ENCODE results near the gene TADA3.
"Not testable (repeated sequence)": the region's sequence is repeated elsewhere in the genome, so short reads cannot be mapped to it uniquely, and the experiment has no call there.

TADA3 gene

DNA sequence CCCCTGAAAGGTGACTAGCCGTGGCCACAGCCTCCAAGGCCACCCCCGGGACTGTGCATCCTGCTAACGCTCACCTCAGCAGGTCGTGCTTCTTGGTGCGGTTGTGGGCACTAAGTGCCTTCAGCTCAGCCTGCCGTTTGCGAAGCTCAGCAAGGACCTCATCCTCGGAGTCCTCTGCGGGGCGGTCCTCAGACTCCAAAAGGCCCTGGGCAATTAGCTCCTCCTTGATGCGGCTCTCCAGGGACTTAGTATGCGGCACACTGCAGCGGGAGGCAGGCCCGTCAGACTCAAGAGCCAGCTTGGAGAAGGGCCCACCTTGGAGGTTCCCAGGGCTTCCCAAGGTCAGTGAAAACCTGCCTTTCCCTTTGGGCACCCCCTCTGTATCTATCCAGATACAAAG is 8.3 kb downstream of the TADA3 start:
- DNase-seq = no peak

DNA sequence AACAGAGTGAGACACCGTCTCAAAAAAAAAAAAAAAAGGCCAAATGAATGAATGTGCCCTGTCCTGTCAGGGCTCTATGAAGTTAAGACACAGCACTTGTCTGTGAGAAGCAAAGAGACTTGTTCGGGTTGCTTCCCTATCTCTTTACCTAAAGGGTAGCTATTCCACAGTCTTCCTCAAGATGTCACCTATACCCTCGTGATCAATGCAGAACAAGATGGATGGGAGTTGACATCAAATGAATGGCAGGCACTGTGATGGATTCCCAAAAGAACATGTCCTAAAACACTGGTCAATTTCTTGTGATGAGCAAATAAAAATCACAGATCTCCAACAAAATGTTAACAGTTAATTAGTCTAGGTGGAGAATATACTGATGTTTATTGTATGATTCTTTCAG is 9.5 kb downstream of the TADA3 start:
- DNase-seq = no peak

DNA sequence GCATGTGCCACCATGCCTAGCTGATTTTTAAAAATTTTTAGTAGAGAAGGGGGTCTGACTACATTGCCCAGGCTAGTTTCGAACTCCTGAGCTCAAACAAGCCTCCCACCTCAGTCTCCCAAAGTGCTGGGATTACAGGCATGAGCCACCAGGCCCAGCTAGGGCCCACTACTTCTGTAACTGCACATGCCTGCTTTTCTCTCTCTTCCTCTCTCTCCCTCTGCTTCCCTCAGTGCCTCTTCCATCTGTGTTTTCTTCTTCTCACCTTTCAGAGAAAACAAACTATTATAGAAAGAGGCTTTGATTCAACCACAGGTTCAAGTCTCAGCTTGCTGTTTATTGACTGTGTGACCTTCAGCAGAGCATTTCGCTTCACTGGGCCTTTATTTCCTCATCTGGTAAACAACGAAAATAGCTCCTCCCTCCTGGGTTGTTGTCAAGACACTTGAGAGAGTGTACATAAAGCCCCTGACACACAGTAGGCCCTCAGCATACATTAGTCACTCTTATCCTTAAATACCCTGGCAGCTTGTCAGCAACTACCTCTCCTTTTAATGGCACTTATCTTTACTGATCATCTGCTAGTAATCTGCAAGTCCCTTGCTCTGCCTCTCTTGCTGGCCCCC is 10.2 kb downstream of the TADA3 start:
- DNase-seq = no peak

DNA sequence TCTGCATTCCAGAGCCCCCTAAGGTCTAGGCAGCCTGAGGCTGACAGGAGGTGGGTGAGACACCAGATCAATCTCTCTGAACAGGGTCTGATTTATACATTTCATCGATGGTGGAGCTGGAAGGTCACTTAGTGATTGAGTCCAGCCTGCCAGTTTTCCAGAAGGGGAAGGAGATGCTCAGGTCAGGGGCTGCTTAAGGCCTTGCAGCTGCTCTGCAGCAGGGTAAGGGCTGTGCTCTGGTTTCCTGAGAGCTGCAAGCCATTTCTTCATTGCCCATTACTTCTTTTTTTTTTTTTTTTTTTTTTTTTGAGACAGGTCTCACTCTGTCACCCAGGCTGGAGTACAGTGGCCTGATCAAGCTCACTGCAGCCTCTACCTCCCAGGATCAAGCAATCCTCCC is 10.7 kb downstream of the TADA3 start:
- no peak for DNase-seq

DNA sequence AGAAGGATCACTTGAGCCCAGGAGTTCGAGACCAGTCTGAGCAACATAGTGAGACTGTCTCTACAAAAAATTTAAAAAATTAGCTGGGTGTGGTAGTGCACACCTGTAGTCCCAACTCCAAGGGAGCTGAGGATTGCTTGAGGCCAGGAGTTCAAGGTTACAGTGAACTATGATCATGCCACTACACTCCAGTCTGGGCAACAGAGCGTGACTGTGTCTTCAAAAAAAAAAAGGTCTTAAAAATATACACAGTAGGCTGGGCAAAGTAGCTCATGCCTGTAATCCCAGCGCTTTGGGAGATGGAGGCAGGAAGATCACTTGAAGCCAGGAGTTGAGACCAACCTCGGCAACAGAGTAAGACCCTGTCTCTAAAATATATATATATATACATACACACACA is 11.4 kb downstream of the TADA3 start:
- no peak for DNase-seq

DNA sequence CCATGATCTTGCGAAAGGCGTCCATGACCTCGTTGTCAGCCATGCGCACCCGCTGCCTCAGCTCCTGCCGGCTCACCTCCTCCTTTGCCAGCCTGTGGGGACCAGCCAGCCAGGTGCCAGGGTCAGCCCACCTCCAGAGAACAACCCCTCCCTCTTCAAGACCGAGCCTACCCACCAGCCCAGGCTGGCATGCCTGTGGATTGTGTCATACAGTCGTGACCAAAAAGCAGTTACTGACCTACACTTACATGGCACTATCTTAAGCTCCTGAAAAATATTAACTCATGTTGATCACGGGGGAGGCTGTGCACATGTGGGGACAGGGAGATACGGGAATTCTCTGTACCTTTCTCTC is 11.8 kb downstream of the TADA3 start:
- DNase-seq = no peak

DNA sequence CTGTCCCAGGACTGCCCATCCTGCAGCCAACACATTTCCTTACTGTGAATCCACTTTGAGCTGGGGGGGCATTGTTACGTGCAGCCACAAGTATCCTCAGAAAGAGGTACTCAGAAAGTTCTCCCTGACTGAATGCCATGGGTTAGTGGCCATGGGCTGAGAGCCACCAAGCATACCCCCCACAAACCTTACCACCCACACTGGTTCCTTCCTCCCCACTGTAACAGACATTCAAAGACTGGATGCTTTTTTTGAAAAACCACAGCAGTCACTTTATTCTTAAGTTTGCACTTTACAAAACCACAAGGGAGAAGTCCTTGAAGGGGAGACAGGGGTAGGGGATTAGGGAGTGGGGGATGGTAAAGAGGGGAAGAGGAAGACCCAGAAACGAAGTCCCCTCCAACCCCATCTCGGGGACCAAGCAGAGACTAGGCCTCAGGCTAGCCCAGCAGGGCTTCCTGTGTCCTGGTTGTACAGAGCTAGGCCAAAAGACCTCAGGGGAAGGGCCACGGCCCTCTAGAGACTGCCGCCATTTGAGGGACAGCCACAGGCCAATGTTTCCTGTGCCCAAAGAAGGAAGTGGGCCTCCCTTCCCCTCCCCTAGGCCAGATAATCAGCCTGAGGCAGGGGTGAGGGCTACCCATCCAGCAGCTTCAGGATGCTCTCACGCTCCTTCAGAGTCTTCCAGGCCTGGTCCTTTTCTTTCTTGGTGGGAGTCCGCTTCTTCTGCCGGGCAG is 12.4 kb downstream of the TADA3 start:
- no peak for DNase-seq

DNA sequence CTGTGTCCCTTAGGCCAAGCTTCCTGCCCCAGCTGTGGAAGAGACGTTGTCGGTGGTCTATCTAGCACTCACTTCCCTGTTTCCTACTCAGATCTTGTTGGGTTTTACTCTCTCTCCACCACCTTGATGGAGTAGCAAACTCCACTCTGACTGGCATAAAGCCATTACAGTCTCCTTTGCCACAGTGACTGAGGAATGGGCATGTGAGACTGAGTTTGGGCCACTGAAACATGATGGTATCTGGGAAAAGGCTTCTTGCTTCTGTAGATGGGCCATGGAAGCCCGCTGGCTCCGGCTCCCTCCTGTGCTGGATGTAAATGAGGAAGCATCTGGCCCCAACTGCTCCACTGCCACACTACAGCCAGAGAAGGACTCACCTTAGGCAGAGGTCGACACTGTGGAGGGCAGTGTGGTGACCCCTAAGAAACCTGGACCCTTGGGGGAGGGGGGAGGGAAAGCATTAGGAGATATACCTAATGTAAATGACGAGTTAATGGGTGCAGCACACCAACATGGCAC is 13.1 kb downstream of the TADA3 start:
- DNase-seq = no peak

DNA sequence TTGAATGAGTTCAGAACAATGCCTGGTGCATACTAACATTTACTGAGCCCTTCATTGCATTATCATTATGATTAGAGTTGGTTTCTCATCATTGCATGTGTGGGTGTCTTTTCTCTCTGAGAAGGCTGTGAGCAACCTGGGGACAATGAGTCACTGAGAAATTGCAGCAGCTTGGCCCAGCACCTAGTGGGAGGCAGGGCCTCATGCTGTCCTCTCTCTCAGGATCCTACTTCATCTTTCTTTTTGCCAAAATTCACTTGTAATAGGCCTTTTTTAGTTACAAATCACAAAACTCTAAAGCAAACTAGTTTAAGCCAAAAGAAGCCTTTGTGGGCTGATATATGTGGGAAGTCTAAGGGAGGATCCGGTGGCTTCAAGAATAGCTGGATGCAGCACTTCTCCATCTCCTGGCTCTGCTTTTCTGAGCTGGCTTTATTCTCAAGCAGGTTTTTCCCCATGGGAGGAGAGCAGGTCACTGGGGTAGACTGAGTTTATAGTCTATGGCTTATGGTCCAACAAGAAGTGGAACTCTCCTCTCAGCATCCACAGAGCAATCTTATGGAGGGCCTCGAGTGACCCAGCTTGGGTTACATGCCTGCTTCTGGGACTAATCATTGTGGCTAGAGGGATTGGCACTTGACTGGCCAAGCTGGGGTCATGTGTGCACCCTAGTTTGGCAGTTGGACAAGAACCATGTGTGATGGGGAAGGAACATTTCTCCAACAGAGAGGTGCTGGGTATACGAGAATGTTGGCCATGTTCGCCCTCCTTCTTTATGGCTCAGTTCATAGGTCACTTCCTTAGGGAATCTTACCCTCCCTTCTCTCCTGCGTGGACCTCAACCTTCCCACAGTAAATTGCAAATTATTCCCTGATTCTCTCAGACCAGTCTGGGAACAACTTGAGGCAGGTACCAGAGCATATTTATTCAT is 13.9 kb downstream of the TADA3 start:
- DNase-seq = no peak

DNA sequence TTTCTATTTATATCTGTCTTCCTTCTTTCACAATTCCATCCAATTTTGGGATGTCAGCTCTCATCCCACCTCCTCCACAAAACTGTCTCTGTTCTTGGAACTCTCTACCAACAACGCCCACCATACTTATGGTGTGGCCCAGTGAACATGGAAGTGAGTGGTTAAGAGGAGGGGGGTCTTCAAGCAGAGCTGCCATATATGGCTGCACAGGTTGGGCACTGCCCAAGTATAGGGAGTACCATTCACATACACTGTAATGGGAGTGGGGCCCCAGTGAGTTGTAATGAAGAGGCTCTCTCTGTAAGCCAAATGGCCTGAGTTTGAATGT is 14.6 kb downstream of the TADA3 start:
- DNase-seq = no peak

DNA sequence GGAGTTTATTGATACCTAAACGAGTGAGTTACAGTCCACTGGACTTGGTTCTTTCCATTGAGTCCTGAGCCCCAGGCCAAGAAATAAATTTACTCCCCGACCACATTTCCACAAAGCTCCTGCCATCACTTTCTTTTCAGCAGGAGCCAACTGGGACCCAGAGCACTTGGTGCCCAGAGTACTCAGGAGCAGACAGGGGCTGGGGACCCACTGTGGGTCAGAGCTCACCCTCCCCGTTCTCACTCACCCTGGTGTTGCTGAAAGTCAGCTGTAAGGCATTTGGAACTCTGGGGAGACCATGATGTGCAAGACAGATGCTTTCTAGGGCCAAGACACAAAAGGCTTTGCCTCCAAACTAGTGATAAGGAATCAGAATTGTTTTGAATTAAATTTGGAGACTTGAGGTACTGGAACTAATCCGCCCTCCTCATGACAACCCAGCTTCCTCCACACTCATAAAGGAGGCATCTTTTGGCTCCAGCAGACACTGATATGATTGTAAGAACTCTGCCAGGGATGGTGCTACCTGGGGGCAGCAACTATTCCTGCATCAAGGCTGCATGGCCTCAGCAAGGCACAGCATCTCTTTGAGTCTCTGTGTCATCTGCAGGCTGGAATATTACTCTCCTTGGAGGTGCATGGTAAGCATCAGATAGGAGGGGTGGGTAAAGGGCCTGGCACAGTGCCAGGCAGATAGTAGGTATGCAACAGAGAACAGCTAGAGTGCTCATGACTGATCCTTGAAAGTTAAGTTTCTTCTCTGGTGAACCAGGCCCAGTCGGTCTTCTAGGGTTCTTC is 15.2 kb downstream of the TADA3 start:
- no peak for DNase-seq

DNA sequence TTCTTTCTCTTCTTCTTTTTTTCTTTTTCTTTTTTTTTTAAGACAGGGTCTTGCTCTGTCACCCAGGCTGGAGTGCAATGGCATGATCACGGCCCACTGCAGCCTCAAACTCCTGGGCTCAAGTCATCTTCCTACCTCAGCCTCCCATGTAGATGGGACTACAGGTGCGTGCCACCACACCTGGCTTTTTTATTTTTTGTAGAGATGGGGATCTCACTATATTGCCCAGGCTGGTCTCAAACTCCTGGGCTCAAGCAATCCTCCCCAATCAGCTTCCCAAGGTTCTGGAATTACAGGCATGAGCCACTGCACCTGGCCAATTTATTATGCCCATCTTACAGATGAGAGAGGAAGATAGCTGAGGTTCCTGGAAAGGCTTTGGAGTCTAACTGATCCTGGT is 21.3 kb downstream of the TADA3 start:
- not testable (repeated sequence) for DNase-seq

DNA sequence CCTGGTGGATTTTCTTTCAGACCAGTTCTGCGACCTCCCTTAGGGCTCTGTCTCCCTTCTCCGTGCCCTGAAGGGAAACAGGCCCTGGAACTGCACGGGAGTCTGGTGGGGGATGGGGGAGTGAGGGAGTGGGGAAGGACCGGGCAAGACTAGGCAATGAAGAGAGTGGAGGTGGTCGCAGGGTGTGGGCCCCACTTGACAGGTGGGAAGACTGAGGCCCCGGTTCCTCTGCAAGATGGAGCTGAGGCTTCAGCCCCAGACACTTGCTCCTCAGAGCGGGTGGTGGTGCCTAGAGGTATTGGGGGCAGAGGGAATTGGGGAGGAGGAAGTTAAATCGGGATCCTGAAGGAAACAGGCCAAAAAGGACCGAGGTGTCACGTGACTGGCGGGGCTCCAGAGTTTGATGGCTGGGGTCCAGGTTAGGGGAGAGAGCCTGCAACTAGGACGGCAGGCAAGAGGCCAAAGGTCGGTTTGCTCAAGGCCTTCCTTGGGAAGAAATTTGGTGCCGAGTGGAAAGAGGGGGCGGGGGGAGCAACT is 21.9 kb downstream of the TADA3 start:
- no peak for DNase-seq

DNA sequence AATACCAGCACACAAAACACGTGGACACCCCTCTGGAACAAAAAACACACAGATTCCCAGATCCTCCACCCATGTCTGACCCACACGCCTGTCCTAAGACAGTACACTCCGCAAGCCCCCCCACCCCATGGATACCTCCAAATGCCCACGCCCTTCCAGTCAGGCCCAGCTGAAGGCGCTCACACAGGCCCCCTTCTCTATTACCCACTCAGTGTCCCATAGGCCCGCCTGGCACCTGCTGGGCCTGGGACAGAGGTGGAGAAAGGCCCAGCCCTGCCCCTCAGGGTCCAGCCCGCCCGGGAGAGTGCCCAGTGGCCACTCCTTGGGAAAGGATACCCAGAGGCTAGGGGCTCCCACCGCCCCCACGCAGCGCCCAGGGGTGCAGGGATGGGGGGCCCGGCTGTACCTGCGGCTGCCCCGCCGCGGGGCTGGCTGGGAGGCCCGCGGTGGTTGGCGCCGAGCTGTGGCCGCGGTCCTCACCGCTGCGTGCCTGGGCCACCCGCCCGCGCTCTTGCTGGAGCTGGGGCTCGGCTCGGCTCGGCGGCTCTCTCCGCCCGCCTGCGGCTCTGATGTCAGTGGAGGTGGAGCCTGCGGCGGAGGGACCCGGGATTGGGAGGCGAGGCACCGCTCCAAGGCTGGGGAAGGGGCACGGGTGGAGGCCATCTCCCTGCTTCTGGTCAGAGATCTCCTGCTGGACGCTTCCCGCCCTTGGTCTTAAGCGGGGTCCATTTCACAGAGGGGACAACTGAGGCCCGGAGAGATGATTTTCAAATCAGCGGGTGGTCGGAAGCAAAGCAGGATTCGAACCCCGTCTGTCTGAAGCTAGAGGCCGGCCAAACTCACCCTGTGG is 22.6 kb downstream of the TADA3 start, which contains the start of gene CAMK1:
CAMK1 (minus strand) TSS at position 522 of the 850 bp plus-strand sequence. CDS start 2,198 bp downstream, outside the sequence.
- no peak for DNase-seq

DNA sequence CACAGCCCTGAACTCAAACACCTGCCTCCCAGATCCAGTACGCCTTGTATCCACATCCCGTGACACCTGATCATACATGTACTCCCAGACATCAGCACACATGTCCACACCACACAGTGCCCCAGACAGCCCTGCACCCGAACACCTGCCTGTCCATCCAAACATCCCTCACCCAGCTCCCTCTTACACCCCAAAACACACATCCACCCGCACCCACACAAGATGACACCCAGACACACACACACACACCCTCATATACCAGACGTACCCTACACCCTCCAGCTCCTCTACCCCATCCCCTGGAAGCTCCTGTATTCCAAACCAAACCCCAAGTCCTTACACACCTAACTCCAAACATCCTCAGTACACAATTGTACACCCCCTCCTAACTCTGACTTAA is 23.3 kb downstream of the TADA3 start:
- no peak for DNase-seq

DNA sequence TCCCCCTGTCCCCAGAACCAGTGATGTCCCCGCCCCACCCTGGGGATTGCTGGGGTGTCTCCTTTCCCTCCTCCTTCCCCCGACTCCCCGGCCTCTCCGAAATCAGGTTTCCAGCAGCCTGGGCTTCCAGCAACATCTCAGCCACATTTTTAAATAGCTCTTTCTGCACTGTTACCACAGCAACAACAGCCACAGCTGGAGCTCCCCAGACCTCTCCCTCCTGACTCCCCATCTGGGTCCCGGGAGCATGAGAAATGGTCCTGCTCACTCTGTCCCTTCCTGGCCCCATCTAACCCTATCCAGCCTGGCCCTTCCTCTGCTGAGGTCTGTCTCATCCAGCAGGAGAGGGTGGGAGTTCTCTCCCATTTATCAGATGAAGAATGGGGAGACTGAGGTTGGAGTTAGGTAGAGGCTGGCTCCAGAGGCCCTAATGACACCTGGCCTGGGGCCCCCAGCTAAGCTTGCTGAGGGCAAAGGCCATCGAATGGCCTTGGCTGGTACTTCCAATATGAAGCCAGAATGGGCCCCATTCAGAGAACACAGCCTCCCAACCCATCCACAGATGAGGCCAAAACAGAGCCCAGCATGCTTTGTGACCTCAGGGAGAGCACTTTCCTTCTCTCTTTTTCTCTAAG is 24.0 kb downstream of the TADA3 start:
- DNase-seq = no peak

DNA sequence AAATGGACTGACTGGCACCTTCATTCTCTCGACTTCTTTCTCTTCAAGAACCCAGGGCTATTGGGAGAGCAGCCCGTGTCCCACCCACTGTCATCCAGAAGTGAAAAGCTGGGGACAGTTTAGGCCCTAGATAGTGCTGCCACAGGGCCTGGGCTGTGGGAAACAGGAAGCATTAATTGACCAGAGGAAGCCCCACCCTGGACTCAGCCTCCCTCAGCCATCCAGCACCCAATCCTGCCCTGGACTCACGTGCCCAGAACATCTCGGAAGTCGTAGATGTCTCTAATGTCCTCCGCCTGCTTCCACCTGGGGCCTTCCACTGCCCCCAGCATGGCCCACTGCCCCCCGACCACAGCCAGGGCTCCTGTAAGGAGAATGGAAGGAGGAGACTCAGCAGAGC is 24.9 kb downstream of the TADA3 start:
- DNase-seq = no peak

DNA sequence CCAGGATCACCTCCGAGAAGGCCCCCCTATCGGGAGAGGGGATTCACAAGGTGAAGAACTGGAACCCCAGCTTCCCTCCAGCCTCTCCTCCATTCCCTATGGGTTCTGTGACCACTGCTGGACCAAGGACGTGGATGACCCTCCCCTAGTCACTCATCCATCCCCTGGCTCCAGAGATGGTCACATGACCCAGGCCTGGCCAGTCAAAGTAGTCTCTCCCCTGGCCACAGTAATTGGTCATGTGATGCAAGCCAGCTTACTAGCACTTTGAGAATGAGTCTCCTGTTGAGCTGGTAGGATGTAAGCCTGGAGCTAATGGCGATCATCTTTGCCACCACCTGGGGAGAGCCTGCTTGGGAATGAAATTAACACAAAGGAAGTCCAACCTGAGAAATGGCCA is 26.4 kb downstream of the TADA3 start:
- no peak for DNase-seq

DNA sequence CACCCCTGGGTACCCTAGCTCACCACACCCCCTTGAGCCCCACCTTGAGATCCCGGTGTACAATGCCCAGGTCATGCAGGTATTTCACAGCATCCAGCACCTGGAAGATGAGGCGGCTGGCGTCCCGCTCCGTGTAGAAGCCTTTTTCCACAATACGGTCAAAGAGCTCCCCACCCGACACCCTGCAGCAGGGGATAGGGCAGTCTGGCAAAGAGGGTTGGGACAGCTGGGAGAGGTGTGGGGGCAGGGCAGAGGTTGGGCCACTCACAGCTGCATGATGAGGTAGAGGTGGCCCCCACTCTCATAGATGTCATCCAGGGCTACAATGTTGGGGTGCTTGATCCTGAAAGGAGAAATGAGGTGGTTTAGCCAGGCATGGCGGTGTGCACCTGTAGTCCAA is 29.4 kb downstream of the TADA3 start:
- no peak for DNase-seq

DNA sequence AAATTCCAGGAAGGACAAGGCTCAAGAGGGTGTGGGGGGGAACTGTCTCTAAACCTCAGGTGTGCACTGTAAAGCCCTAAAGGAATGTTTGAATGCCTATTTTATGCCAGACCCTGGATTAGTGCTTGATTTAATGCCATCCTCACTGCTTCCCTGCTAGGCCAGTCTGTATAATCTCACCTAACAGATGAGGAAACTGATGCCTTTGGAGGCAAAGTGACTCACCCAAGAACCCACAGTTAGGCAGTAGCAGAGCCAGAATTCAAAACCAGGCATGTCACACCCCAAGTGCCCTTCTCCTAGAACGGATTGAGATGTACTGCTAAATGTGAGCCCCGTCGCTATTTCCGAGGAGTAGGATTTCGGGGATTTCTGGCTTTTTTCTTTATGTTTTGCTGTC is 30.4 kb downstream of the TADA3 start:
- no peak for DNase-seq
